Activated CD4-positive, CD25-positive, alpha-beta regulatory T cell treated with anti-CD3 and anti-CD28 coated beads, Interleukin-2, amount 50 U/mL, for 16 hours (primary cell): ENCODE results near the gene CBLB.
A peak's percentile ranks its signal among the peaks of the same experiment; 100 is the strongest.

Source experiments
- DNase-seq: peaks from one replicate; pipeline ENCODE4 v3.0.0-alpha.2; 2020; ENCODE audit warnings: low read depth, low spot score

The CBLB gene

DNA sequence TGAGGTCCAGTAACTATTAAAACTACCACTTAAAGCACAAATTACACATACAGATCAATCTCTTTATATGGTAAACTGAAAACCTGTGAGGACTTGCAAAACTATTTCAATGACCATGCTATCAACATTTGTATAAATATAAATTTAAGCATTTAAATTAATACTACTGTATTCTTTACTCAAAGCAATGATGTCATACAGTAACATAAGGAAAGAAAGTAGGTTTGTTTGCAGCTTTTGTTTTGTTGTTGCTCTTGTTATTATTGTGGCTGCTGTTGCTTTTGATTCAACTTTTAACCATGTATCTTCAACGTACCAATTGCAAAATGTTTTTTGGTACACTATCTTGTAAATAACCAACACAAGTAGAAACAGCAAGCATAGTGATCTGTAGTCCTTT, 22.0 kb downstream of the CBLB start:
- DNase-seq, result no peak

DNA sequence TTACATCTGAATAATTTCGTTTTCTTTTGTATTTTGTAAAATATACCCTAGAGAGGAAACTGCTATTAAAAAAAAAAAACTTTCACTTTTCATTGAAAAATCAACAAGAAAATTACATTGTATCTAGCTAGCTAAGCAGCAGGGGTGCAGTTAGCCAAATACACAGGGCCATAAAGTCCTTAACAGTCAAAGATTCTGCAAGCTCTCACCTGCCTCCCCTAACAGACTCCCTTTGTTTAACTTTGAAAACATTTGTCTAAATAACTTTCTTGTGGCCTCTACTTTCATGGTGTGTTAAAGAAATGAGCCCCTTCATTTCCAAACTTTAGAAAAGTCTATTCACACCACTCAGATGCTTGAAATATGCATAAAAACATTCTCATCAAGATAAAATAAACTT, 23.3 kb downstream of the CBLB start:
- no peak for DNase-seq

DNA sequence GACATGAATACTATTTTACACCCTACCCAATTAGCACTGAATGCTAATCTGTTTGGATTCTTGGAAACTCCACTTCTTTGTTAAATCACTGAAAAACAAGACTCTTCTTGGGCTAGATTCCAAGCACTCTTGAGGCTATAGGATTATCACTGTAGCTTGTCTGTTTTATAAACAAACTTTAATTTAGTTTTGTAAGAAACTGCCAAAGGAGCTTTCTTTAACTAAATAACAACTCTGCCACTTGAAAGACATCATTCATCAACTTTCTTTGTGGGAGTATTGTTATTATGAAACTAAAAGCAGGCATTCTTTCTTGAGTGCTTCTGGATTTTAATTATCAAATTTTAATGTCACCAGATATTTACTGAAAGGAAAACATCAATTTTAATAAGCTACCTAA, 24.1 kb downstream of the CBLB start:
- DNase-seq, result no peak

DNA sequence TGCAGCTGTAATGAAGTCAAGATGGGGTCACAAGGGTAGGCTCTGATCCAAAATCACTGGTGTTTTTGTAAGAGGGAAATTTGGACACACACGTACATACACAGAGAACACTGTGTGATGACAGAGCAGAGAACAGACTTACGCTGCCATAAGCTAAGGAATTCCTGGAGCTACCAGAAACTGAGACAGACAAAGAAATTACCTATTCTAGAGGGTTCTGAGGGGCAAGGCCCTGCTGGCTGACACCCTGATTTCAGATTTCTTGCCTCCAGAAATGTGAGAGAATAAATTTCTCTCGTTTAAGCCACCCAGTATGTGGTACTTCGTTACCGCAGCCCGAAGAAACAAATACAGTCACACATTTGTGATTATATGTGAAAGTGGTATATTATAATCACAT, 24.8 kb downstream of the CBLB start:
- no peak for DNase-seq

DNA sequence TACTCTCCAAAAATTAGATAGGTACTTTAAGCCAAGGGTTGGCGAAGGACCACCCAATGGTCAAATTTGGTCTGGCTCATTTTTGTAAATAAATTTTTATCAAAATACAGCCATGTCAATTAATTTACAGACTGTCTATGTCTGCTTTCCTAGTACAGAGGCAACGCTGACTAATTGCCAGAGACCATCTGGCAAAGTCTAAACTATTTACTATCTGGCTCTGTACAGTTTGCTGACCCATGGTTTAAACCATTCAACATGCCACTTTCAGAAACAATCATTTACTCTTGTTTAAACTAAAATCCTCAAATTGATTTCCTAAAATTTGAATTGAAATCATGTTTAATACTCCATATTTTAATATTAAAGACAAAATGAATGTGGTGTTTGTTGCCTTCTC, 25.9 kb downstream of the CBLB start:
- no peak for DNase-seq

DNA sequence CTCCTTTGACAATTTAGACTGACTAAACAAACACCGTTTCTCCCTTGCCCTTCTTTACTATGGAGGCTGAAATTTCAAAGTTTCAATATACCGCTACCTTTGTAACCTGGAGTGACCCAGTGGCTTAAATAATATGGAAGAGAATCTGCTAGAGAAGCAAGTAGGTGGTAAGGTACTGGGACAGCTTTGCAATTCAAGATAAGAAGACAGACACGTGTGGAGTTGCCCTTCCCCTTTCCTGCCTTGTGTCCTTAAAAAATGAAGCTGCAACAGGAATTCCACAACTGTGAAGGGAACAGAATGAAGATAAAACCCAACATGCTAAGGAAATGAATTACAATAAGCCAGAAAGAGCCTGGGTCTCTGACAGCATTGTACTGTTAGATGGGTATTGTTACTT, 26.4 kb downstream of the CBLB start:
- no peak for DNase-seq

DNA sequence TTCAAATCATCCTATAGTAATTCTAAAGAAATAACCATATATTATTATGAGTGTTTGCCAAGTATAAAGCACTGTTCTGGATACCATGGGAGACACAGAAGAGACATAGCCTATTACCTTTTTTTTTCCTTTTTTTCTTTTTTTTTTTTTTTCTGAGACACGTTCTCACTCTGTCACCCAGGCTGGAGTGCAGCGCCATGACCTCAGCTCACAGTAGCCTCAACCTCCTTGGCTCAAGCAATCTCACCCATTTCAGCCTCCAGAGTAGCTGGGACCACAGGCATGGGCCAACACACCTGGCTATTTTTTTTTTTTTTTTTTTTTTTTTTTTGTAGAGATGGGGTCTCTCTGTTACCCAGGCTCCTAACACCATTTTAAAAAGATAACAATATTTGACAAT, 30.9 kb downstream of the CBLB start:
- no peak for DNase-seq

DNA sequence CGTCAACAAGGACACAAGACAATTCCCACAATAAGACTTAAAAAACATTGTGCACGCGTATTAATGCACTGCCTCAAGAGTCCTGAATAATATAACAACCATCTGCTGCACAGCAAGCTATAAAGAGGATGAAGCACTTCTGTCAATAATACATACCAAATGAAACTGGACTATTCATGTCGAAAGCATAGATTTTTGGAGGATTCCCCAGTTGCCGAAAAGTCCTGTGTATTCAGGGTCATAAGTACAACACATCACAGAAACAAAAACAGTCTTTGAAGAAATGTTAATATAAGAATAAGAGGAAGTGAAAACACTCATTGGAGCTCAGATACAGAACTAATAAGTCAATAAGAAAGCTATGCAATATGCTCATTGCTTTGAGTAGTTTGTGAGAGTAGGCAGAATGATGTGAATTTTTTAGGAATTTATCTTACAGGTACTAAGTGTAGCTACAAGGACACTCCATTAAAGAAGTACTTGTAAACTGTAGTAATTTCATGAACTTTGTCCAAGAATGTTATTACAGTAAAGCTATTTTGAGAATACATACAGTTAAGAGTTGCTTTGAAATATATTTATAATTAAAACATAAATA, 31.6 kb downstream of the CBLB start:
- DNase-seq, result no peak

DNA sequence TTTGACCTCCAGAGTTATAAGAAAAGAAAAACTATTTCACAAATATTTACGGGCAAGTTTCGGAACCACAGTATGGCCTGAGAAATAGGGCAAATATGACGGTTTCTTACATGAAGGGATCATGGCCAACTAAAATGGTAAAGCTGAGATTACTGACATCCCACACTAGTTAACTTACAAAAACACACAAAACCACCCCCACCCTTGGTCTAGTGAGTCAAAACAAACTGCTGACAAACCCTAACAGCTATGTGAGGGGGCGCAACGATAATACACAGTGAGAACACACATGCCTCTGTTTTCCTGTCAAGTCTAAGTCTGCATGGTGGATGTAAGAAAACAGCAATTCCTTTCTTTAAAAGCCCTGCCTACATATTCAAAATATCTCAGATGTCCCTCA, 32.3 kb downstream of the CBLB start:
- peak; percentile 9 for DNase-seq

DNA sequence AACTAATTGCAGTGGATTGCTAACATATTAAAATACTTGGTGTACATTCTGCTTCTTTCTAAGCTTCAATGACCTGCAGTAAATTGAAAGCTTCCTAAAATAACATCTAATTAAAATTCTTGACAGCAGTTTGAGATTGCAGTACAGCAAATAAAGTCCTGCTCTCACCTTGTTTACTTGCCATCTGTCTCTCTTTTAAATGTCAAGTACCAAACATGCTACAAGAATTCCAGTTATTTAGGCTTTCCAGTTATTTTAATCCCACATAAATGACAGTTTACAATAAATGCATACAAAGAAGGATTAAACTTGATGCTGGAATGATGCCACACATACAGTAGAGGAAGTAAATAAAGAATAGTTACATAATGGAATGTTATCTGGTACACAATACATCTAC, 33.2 kb downstream of the CBLB start:
- no peak for DNase-seq

DNA sequence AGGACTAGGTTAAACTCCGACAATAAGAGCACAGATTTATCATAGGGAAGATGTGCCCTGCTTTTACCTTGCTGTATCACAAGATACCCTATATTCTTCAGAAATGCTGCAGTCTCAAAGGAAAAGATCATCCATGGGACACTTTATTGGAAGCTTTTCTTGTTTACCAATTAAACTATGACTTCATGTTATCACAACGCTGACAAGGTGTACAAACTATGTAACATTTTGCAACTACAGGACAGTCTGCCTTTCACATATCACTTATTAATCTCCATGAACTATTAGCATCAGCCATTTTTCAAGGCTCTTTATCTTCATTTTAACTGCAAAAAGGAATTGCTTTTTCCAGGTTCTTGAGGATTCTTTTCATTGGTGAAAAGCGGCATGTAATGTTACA, 34.0 kb downstream of the CBLB start:
- no peak for DNase-seq

DNA sequence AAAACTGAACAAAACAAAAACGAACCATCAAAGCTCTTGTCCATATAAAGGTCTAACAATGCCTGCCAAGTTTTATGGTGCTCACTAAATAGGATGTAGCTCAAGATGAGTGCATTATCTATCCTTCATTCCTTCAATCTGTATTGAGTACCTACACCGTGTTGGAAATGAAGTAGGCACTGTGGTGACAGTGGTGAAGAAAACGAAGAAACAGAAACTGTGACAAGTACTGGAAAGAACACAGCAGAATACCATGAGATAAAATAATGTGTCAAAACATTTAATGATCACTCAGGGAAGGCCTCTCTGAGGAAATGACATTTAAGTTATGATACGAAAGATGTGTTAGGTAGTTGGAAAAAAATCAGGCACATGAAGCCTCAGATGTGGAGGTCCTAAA, 36.2 kb downstream of the CBLB start:
- no peak for DNase-seq

DNA sequence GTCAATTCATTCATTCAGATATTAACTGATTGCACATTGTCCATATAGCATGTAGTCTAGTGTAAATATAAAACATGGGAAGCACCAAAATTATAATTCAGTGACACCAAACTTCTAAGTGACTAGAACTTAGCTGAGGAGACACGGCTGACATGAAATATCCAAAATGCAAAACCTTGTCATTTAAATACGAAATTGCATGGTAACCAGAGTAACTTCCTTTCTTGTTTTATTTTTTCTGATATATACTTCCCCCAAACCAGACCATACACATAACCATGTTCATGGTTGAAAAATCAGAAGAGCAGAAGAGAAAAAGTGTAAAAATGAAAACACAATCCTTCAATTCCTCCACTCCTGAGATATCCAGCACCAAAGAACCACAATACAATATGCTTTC, 38.0 kb downstream of the CBLB start:
- DNase-seq, result no peak

DNA sequence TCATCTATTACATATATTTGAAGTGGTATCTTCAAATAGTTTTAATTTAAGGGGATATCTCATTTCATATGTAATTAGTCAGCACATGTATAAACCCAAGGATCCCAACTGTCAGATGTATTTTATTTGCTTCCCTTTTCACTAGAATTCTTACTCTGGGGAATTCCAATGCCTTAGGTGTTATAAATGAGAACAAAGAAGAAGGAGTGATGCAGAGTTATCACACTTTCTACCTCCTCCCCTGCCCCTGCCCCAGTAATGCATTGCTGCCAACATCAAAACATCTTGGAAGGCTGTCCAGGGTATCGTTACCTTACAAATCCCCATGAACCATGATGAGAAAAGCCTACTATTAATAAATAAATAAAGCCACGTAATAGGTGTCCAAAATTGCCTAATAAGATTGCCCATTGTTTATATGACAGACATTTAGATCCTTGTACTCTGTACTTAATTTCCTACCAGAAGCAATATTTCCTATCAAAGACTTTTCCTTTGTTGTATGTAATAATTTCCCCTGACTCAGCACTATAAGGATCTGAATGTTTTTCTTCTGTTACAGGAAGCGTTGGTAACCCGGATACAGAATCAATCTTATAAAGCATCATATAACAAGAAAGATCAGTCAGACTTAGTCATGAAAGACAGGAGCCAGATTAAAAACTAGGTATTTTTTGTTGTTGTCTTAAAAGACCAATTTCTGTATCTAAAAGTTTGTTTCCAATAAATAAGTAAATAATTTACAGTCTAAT, 38.8 kb downstream of the CBLB start:
- DNase-seq, result no peak

DNA sequence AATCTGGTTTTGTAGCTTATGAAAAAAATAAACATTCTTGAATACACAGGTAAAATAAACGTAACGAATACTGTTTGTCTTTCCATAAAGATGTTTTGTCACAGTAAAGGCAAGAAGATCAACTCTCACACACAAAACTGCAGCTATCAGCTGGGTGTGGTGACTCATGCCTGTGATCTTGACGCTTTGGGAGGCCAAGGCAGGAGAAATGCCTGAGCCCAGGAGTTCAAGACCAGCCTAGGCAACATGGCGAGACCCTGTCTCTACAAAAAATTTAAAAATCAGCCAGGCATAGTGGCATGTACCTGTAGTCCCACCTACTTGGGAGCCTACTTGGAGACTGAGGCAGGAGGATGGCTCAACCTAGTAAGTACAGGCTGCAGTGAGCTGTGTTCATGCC, 39.6 kb downstream of the CBLB start:
- DNase-seq, result no peak

DNA sequence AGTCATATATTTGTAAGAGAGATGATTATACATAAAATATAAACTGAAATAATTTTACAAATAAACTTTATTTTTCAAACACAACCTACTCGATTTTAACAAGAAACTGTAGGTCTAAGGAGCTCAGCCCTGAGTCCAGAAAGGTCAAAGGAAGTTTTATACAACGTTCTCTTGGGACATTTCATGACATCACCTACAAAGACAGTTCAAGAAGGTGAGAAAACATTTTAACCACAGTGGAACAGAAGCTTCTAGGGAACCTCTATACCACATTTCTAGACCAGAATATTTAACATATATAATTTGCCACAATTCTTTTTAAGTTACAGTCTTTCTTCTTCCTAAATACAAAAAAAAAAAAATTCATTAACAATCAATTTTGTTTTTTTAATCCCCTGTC, 40.1 kb downstream of the CBLB start:
- DNase-seq, result no peak

DNA sequence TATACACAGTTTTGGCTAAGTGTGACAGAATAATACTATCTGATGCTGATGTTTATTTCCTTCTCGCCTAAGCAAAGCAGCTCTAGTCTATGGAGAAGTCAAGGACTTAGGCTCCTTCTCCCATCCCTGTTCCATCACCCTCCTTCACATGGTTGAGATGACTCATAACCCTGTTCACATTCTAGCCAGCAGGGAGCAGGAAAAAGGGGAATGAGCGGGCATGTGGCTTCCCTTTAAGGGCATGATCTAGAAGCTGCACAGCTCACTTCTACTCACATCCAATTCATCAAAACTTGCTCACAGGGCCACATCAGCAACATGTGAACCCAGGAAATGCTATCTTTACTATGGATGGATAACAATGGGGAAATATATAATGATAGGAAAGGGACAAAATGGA, 40.9 kb downstream of the CBLB start:
- DNase-seq, result no peak

DNA sequence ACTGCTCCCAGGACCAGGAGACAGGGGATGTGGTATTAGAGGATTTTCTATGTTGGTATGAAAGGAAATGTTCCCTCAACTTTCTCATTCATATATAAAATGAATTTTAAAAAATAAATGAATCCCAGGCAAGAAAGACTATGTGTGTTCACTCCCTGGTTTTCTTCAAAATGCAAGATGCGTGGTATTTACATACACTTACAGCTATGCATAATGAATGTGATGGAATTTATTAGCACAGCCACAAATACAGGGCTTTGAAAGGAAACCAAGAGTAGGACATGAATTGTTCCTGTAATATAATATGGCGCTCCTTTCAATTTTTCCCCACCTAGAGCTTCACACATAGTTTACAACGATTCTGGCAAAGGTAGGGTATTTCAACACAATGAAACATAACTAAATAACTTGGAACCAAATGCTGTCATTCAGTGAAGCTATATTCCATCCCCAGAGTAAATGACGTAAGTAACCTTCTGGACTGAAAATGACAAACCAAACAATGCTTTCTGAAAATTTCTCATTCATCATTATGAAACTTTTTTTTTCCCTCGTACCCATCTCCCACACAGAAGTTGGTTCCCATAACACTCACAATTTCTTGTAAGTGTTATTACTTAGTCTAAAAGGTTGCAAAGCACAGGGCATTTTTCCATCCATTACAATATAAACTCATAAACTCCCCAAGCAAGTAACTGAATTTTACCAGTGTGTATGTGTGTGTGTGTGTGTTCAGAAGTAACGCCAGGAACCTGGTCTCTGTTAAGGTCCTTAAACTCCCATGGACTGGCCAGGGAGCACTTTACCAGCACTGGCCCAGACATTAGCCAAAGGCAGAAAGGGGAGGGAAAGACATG, 41.8 kb downstream of the CBLB start:
- no peak for DNase-seq

DNA sequence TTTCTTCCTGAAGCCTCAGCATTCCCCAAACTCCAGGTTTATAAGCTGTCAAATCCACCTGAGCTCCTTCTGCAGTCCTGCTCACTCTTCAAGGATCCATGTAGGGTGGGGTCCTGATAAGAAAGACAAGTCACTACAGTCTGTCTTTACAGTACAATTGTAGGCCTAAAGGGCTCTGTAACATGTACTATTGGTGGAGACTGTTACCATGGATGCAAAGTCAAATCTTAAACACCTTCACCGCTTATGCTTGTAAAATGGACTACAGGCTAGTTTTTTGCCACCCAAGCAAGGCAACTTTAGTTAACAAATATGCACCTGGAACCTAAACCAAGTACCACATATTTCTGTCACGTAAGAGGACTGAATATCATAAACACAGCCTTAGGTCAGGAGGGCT, 44.7 kb downstream of the CBLB start:
- DNase-seq, result no peak

DNA sequence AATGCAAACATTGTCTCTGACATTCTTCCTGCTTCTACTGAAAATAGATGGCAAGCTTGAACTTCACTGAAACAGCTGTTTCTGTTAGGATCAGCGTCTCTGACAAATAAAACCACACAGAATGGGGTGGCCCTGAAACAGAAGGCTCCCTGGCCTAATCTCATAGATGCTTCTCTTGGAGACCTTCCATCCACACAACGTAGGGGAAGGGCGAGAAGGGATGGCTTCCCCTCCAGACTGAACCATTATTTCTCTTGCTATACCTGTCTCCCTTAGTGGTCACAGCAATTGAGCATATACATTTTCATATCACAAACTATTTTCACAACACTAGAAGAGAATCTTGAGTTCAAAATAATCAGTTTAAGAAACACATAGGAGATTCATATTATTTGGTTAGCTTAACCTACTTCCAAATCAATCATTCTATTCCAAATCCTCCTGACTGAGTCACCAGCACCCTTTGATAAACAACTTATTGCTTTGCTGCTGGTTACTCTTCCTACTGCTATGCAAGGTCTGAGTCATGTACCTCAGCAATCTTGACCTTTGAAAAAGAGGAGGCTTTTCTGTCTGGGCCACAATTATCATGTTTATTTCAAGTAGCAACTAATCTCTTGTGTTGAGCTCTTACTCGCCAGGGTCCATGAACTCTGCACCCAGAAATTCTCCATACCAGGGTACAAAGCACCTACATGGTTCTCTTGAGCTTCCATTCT, 45.5 kb downstream of the CBLB start:
- no peak for DNase-seq

DNA sequence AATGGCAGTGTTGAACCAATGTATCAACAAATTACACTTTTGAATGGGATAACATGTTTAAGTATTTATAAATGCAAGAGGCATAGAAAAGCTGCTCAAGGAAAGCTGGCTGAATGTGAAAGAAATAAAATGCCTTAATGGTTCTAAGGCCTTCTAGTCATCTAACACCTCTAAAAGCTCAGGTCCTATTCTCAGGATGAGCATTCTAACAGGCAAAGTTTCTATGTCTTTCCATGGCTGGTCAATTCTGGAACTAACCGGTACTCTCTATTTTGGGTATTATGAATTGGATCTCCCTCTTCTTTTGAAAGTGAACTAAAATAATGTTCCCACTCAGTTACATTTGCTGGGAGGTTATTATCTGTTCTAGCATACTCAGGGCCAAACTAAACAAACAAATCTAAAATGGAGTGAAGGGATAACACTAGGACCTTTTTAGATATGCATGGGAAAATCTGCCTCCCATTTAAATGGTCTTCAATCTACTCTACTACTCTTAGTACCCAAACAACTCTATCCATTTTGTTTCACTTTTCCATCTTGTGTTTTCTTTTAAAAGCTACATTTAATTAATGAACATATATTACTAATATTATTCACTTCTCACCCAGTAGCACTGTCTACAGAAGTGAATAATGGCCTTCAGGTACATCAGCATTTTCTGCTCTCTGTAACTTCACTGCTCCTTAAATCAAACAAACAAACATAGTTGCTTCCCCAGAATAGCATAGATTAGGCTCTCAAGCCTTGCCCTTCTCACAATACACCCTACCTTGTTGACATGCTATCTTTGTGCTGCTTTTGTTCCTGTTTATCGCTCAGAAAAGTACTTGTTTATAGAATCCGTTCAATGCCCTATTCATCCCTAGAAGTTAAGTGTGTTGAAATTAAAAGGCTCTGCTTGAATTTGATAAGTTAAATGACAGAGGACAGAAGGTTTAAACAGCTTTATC, 46.4 kb downstream of the CBLB start:
- no peak for DNase-seq
